ENCODE data around the gene DCAF12.

Gene DCAF12

DNA sequence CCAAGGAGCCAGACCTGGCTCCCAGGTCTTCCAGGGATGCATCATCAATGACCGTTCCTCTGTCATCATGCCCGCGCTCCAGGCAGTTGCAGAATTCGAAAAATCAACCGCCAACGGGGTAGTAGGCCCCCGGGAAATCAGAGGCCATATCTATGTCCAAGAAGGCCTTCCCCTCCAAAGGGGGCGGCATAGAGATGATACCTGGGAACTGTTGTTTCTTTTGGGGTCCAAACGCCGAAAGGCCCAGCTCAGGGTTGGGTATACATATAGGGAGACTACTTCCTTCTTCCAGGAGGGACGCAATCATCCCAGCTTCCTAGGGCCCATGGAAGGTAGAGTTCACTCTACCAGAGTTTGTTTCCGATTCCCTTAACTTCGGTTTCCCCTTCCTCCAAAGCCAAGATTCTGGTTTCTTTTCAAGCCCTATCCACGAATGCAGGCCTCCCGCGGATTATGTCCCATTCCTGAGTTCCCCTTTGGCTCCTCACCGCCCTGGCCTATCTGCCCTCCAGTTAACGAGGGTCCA is 754 bp downstream of the DCAF12 start:
- DNase-seq (ENCODE audit: low spot score) = peak; percentile 47

DNA sequence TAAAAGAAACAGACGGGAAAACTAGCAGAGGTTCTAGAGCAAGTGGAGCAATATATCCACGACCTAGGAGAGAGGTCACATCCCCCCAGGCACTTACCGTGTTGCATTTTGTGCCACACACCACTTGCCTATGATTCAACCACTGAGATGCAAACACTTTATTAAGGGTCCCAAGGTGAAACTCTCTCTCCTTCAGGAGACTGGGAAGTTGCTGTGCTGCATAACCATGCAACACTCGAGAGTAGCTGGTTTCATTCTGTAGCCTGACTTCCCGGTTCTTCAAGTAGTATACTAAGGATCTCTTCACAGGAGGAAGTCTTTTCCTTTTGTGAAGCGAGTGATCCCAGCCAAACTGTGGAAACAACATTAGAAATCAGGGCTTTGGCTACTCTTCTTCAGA is 1.6 kb downstream of the DCAF12 start:
- DNase-seq (ENCODE audit: low spot score) = no peak

DNA sequence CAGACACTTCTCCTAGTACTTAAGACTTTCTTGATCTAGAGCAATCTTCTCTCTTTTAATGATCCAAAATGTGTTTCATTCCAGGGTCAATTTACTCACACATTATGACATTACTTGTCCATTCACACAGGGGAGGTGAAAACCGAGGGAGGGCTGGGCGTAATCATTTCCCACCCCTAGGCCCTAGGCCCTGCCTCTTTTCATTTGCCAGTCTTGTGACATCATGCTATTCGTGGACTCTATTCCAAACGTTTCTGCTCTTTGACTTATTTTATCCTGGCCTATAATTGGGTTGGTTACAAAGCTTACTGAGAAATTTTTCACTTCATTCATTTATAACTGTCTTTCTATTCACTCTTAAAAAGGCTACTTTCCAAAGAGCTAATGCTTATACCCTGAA is 2.4 kb downstream of the DCAF12 start:
- DNase-seq (ENCODE audit: low spot score) = no peak

DNA sequence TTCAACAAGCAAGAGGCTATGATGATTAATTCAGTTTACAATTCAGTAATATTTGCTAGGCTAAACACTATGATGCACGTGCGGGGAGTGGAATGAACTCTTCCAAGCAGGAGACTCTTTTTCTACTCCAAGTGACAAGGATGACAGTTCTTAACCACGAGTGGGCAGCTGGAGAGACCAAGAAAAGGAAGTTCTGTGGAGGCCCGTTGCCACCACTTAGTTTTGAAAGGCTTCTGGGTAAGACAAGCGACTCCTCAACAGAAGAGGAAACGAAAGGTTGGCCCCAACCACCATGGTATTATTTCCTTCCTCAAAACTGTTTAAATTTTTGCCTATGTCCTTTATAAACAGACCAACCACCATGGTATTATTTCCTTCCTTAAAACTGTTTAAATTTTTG is 2.8 kb downstream of the DCAF12 start:
- no peak for DNase-seq (ENCODE audit: low spot score)

DNA sequence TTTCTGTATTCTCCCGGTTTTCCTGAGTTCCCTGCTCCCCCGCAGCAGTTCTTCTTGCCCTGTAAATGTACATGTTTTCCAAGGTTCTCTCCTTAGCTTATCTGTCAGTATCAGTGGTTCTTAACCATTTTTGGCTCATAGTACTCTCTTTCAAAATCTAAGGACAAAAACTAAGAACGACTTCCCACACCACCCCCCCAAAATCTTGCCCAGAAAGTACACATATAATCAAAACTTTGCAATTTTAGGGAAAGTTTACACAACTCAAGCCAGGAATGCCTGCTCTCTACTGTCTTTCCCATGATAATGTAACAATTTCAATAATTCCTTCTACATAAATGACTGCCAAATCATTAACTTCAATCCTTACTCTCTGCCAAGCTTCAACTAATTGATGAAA is 4.5 kb downstream of the DCAF12 start:
- no peak for DNase-seq (ENCODE audit: low spot score)

DNA sequence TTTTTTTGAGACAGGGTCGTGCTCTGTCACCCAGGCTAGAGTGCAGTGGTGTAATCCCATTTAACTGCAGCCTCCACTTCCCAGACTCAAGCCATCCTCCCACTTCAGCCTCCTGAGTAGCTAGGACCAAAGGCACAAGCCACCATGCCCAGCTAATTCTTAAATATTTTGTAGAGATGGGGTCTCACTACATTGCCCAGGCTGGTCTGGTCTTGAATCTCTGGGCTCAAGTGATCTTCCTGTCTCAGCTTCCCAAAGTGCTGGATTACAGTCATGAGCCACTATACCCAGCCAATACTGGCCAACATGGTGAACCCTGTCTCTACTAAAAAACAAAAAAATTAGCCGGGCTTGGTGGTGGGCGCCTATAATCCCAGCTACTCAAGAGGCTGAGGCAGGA is 6.8 kb downstream of the DCAF12 start:
- DNase-seq (ENCODE audit: low spot score) = no peak

DNA sequence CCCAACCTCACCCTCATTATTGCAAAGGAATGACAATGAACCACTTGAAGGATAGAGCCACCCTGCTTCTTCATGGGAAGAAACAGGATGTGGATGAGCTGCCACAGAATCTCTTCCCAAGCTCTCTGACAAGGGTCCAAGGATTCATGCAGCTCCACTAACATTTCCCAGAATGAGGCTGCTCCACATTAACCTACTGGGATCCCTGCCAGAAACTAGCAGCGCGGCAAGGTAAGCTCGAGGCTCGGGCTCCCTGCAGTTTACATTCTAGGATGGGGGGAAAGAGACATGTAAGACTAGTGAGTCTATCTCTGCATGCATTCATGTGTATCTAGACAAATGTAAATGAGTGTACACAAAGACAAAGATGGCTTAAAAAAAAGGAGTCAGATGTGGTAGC is 12.1 kb downstream of the DCAF12 start:
- no peak for DNase-seq (ENCODE audit: low spot score)

DNA sequence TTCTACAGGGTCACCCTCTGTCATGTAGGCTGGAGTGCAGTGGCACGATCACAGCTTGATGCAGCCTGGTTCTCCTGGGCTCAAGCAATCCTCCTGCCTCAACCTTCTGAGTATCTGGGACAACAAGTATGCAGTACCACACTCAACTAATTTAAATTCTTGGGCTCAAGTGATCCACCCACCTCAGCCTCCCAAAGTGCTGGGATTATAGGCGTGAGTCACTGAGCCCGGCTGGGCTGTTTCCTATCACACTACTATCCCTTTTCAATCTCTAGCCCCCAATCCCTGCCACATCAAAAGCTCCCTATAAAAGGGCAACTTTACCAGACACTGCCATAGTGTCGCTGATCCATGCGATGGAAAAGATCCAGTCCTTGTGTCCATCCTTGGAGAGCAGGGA is 20.4 kb downstream of the DCAF12 start:
- no peak for DNase-seq (ENCODE audit: low spot score)

DNA sequence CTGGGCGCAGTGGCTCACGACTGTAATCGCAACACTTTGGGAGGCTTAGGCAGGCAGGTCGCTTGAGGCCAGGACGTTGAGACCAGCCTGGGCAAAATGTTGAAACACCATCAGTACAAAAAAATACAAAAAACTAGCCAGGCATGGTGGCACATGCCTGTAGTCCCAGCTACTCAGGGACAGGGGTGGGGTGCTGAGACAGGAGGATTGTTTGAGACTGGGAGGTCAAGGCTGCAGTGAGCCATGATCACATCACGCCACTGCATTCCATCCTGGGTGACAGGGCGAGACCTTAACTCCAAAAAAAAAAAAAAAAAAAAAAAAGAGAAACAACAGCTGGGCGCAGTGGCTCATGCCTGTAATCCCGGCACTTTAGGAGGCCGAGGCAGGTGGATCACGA is 23.7 kb downstream of the DCAF12 start:
- DNase-seq (ENCODE audit: low spot score) = no peak

DNA sequence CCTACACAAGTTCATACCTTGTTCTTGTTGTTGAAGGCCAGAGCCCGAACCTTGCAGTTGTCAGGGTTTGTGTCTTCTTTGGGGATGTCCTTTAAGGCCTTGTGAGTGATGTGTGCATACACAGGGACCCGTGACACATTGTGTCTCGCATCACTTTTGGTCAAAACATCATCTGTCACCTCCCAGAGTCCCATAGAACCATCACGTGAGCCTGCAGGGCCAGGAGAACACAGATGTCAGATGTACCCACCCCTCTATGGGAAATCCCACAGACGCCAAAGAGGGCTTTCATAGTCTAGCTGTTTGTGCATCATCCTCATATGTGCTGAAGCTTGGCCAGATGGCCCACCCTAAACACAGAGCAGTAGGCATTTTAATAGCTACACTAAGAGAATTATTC is 28.2 kb downstream of the DCAF12 start:
- no peak for DNase-seq (ENCODE audit: low spot score)

DNA sequence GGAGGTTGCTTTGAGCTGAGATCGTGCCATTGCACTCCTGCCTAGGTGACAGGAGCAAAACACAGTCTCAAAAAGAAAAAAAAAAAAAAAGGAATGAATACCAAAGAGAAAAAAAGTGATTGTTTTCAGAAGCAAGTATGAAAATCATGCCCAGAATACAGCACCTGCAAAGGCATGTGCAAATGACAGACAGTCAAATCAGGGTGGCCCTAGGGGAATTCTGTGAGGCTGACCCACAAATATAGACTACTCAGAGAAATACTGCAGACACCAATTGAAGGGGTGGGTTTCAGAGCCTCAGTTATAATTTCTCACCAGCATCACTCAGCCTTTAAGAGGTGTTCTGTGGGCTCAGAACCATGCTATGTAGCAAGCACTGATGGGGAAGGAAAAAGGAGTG is 28.6 kb downstream of the DCAF12 start:
- DNase-seq (ENCODE audit: low spot score) = no peak

DNA sequence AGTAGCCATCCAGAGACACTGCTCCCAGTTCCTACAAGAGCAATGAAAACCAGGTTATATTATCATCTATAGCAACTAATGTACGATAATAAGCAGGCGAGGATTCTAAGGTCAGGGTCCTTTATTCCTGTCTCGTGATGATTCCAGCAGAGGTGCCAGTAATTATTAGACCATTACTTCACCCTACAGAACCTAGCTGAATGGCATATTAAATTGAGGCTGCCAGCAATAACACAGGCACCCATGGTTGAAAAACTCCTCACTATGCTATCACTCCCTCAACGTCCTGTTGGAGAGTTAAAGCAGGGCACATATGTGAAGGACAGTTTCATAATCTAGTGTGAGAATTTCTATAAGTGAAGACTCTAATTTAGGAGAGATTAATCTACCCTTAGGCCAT is 29.7 kb downstream of the DCAF12 start:
- DNase-seq (ENCODE audit: low spot score) = no peak

DNA sequence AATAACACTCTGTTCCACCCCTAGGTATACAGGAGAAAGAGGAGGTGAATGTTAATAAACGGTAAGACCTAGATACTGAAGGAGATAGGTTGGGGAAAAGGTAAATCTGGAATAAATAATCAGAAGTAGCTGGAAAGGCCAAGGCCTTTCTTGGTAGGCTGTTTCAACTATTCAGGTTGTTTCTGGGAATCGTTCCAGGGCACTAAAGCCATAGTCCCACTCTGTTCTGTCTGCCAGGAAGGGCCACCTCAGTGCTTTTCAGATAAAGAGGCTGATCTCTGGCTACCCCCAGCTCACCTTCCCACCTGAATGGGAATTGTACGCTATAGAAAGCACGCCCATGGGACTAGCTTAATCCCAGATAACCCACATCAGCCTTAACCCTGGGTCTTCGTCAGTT is 32.9 kb downstream of the DCAF12 start:
- no peak for DNase-seq (ENCODE audit: low spot score)

DNA sequence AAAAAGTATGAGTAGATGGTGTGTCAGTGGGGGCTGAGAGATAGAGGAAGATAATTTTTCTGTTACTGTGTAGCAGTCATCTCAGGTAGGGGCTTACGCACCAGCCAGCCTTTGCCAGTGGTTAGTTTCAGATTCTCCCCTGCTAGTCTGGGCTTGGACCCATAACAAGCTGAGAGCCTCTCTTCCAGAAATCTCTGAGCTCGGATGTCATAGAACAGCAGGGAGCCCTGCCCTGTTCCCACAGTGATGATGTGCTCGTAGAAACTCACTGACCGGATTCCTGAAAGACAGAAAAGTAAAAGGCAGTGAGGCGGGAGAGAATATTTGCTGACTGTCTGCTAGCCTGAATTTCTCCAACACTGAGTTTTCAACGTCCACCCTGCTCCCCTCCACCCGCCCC is 37.2 kb downstream of the DCAF12 start:
- no peak for DNase-seq (ENCODE audit: low spot score)

DNA sequence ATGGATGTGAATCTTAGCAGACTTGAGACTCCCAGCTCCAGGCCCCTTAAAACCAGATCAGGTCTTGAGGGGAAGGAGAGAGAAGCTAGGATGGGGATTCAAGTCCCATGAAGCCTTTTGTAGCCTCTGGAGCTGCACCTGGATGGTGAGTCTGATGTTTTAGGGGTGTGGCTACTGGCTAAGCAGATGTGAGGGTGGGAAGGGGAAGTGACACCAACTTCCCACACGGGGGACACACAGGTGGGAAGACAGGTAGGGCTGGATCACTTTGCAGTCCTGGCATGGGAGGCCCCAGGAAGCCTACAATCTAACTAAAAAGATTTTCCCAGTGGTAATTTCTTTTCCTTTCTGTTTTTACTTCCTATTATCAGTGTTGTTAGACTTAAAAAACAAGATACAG is 39.1 kb downstream of the DCAF12 start:
- no peak for DNase-seq (ENCODE audit: low spot score)

DNA sequence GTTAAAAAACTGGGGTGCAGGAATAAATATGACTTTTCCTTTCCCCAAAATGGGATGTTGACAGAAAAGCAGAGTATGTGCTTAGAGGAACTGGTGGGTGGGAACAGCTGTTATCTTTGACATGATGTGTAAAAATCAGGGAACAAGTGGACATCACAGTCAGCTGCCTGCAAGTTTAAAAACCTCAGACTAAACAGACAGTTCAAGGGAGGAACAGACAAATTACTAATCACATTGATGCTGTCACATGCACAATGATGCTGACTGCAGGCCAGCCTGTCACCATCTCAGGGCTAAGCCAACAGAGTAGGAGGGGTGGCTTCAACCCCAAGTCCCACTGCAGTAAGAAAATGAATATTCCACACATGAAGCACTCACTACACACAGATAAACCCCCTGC is 39.6 kb downstream of the DCAF12 start:
- no peak for DNase-seq (ENCODE audit: low spot score)

DNA sequence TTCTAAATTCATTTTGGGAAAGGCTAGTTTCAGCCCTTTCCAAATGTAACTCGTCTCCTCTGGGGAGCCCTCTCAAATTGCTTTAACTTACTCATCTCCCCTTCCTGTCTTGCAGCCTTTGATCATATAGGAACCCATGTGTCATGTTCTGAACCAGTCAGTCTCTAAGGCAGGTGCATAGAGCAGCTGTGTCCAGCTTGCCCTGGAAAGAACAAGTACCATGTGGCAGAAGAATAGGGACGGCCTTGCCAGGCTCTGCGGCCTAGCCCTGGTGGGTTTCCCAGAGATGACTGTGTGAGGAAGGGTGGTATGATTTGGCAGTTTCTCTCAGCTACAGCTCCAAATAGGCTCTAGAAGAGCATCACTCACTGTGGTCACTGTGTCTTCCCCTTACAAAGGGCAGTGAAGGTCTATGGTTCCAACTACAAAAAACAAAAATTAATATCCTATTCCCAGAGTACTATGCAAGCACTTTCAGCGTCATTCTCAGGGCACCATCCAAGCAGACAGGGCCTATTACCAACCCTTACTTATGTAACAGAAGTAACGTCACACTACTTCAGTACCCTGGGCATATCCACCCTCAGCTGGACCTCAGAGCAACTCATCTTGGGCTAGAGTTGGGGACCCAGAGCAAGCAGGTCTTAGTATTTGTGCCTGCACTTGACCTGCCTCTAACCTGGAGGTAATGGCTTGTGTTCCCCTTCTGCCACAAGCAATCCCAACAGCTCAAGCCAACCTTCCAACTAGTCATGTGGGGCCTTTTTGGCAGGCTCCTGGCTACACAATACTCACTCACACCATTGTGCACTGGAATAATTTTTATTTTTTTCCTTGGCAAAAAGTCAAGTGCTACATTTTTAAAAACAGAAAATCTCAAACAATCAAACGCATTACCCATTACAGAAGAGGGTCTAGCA is 40.7 kb downstream of the DCAF12 start:
- no peak for DNase-seq (ENCODE audit: low spot score)

DNA sequence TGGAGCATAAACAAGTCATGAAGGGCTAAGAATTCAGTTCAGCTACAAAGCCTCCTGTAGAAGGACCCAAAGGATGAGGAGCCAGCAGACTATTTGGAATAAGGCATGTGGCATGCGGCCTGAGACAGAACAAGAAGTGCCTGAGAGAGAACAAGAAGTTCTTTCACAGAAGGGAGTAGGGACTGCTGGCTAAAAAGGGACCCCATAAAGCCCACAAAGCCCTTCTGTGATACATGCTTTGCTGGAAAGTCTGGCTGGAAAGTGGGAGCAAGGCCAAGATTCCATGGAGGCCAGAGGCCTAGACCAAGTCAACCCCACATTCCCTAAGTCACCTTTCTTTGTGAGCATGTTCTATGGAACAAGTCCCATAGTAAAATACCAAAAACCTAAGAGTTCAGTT is 41.9 kb downstream of the DCAF12 start:
- DNase-seq (ENCODE audit: low spot score) = no peak

DNA sequence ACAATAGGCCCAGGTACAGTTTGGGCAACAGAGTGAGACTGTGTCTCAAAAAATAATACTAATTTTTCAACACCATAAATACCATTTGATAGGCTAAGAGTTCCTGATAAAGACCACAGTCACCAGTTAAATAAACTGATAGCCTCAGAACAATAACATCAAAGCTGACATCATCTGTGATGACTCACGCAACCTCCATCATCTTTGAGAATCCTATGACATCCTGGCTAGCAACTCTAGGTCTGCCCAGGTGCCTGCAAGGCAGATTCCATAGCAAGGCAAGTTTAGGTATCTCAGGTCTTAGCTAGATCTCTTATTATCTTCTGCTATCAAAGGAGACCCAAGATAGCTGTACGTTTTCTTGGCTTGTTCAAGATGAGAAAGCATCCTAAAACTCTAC is 47.3 kb downstream of the DCAF12 start:
- no peak for DNase-seq (ENCODE audit: low spot score)

DNA sequence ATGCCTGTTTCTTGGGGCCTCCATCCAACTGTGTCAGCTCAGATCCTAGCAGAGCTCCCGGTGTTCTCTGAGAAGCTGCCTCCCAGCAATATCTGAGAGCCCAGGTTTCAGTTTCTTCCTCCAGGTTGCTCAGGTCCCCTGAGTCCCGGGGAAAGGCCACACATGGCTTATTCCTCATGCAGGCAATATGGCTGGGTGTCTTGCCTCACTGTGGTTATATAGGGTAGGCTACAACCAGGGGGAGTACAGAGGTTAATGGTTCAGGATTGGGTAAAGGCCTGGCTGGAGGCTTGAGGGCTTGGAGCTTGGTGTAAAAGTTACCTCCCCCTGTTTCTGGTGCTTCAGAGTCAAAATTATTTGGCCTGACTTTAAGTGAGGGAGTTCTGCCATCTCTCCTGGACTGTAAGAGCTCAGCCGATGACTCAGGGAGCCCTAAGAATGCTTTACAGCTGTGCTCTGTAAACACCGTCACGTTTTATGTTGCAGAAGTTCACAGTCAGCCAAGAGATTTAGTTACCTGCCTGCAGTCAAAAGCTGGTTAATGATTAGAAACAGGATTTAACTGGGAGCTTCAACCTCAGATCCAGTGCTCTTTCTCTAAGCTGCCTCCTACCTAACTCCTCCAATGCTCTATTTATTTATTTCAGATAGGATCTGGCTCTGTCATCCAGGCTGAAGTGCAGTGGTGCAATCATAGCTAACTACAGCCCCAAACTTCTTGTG is 53.5 kb downstream of the DCAF12 start:
- peak; percentile 85 for DNase-seq (ENCODE audit: low spot score)

DNA sequence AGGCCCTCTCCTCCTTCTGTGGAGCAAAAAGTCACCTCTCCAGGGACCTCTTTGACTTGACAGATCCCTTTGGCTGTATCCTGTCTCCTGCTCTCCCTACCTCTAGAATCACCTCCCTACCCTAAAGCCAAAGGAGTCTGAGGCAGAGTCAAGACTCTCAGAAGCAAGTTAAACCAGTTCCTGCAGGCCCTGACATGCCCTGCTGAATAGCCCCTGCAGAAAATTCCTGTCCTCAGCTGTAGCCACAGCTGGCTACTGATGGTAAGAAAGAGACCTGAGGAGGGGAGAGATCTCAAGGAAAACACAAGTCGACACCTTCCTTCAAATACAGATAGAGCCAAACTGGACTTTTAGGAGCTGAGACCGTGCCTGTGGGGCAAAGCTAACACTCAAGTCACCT is 54.1 kb downstream of the DCAF12 start:
- DNase-seq (ENCODE audit: low spot score) = no peak

DNA sequence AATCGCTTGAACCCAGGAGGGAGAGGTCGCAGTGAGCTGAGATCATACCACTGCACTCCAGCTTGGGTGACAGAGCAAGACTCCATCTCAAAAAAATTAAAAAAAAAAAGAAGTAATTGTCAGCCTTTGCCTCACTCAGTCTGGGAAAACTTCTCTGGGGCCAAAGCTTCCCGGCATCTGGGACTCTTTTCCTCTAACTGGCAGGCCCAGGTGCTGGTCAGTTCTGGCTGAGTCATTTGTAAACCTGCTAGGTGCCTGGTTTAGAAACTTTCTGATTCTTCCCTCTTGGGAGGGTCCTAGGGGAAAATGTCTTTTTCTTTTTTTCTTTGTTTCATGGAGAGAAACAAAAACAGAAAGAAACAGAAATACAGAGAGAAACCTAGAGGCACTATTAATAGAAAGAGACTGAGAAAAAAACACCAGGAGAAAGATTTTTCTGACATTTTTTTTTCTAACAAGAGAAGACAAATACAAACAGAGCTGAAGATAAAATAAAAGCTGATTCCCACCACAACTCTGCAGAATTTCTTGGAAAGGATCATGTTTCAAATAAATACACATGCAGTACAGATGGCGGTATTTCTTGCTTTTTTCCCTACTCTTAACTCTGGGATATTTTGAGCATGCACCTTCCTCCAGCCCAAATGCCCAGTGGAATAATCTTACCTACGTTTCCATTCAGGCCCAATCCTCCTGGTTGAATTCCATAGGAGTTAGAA is 55.7 kb downstream of the DCAF12 start:
- no peak for DNase-seq (ENCODE audit: low spot score)

DNA sequence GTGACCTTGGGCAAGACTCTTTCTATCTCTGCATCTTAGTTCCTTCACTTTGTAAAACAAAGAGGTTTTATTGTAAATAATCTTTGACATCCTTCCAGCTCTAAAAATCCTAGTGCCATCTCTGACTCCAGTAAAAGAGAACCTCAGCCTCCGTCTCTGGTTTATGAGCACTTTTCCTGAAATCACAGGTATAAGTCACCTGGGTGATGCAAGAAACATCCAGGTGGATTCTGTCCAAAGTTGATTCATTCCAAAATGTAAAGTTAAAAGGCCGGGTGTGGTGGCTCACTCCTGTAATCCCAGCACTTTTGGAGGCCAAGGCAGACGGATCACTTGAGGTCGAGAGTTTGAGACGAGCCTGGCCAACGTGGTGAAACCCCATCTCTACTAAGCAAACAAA is 56.7 kb downstream of the DCAF12 start:
- no peak for DNase-seq (ENCODE audit: low spot score)
